Measurements from ENCODE around the gene DLG2. TPM values are rescaled to one million over a fixed set of nuclear protein-coding genes. Genes with fewer than 3 reads are reported as not detected.

DLG2 gene
- total RNA-seq, 2 donors from 2014 or later: 3.8 to 16.4 TPM

GRCh38 chr11:83583757-83584366 lies 2043.3 kb downstream of the DLG2 start:
- ATAC-seq (ENCODE audit: insufficient number of reproducible peaks, low FRiP score, low read depth): no peak

GRCh38 chr11:83574519-83574918 lies 2052.6 kb downstream of the DLG2 start:
- Histone ChIP-seq H3K9me3 (no peaks in the 10 kb centered on the region), H3K36me3 (no peaks in the 10 kb centered on the region), H3K4me1 (ENCODE audit: control insufficient read depth in 1 of 2, low read depth in 2 of 2) (no peaks in the 10 kb centered on the region), H3K27me3 (replicated peaks; ENCODE audit: insufficient read depth) (no peaks in the 10 kb centered on the region), H3K27ac (no peak overlapping the region), H3K4me3 (no peak overlapping the region)
- DNase-seq (ENCODE audit: low spot score): no peak
- TF ChIP-seq, protein P1, sequence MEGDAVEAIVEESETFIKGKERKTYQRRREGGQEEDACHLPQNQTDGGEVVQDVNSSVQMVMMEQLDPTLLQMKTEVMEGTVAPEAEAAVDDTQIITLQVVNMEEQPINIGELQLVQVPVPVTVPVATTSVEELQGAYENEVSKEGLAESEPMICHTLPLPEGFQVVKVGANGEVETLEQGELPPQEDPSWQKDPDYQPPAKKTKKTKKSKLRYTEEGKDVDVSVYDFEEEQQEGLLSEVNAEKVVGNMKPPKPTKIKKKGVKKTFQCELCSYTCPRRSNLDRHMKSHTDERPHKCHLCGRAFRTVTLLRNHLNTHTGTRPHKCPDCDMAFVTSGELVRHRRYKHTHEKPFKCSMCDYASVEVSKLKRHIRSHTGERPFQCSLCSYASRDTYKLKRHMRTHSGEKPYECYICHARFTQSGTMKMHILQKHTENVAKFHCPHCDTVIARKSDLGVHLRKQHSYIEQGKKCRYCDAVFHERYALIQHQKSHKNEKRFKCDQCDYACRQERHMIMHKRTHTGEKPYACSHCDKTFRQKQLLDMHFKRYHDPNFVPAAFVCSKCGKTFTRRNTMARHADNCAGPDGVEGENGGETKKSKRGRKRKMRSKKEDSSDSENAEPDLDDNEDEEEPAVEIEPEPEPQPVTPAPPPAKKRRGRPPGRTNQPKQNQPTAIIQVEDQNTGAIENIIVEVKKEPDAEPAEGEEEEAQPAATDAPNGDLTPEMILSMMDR (IDR thresholded peaks at IDR 0.05): no peak
- no peak for ATAC-seq (ENCODE audit: insufficient number of reproducible peaks, low FRiP score, low read depth)

More at GRCh38 chr11:83583757-83584366, 2043.3 kb downstream of the DLG2 start:
- H3K4me3 ChIP-seq: no peak overlapping the region
- no peaks in the 10 kb centered on the region for H3K4me1 ChIP-seq (ENCODE audit: control insufficient read depth in 1 of 2, low read depth in 2 of 2)
- DNase-seq (ENCODE audit: low spot score): no peak
- no peaks in the 10 kb centered on the region for H3K9me3 ChIP-seq
- H3K36me3 ChIP-seq: no peaks in the 10 kb centered on the region
- no peaks in the 10 kb centered on the region for H3K27me3 ChIP-seq (replicated peaks; ENCODE audit: insufficient read depth)
- TF ChIP-seq, protein P1 (IDR thresholded peaks at IDR 0.05): no peak
- no peak overlapping the region for H3K27ac ChIP-seq

DNA sequence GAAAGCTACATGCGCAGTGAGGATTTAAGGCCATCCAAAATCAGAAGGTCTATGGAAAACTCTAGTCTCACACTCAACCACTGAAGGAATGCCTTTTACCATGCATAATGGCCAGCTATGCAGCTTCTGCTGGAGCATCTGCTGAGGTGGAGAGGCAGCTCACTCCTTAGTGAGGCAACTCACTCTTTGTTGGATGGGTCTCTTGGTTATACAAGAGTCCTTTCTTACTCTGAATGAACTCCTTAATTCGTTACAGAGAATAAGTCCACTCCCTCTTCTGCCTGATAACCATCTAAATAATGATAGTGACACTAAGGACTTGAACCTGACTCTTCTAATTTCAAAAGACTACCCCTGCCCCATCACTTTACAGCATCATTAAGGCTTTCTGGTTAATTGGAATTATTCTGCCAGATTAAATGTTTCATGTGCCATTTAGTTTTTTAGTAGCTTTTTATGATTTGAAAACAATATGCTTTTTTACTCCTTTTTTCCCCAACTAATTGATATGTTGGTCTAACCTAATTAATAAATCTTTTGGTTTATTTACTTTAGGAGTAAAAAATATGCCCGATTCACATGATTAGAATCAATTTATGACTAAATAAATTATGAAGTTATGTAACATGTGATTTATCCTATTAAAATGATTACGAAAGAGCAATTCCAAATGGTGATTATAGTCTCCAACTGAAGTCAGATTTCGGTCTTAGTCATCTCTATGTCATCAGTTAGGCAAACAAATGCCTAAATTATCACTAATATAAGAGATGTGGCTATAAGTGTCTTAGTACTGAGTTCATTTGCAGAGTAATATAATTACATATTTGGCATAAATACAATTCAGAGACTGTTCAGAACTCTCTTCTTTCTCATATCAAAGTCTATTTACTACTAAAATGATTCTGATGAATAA lies 2054.3 kb downstream of the DLG2 start:
- no peak overlapping the region for H3K27ac ChIP-seq
- ATAC-seq (ENCODE audit: insufficient number of reproducible peaks, low FRiP score, low read depth) (no peak), DNase-seq (ENCODE audit: low spot score) (no peak)
- TF ChIP-seq, protein P1 (IDR thresholded peaks at IDR 0.05): no peak
- no peaks in the 10 kb centered on the region for H3K27me3 ChIP-seq (replicated peaks; ENCODE audit: insufficient read depth)
- H3K9me3 ChIP-seq: no peaks in the 10 kb centered on the region
- no peak overlapping the region for H3K4me3 ChIP-seq
- no peaks in the 10 kb centered on the region for H3K4me1 ChIP-seq (ENCODE audit: control insufficient read depth in 1 of 2, low read depth in 2 of 2)
- no peaks in the 10 kb centered on the region for H3K36me3 ChIP-seq

GRCh38 chr11:83571302-83571701 lies 2055.8 kb downstream of the DLG2 start:
- no peaks in the 10 kb centered on the region for H3K9me3 ChIP-seq
- no peak overlapping the region for H3K27ac ChIP-seq
- ATAC-seq (ENCODE audit: insufficient number of reproducible peaks, low FRiP score, low read depth) (no peak), DNase-seq (ENCODE audit: low spot score) (no peak)
- no peak overlapping the region for H3K4me3 ChIP-seq
- no peaks in the 10 kb centered on the region for H3K36me3 ChIP-seq
- H3K4me1 ChIP-seq (ENCODE audit: control insufficient read depth in 1 of 2, low read depth in 2 of 2): no peaks in the 10 kb centered on the region
- TF ChIP-seq, protein P1 (IDR thresholded peaks at IDR 0.05): no peak
- no peaks in the 10 kb centered on the region for H3K27me3 ChIP-seq (replicated peaks; ENCODE audit: insufficient read depth)

- ATAC-seq (ENCODE audit: insufficient number of reproducible peaks, low FRiP score, low read depth): no peak
- H3K4me1 ChIP-seq (ENCODE audit: control insufficient read depth in 1 of 2, low read depth in 2 of 2): no peaks in the 10 kb centered on the region
- no peaks in the 10 kb centered on the region for H3K9me3 ChIP-seq
- H3K27ac ChIP-seq: no peak overlapping the region
- no peak for DNase-seq (ENCODE audit: low spot score)
- TF ChIP-seq, protein P1 (IDR thresholded peaks at IDR 0.05): no peak
- no peak overlapping the region for H3K4me3 ChIP-seq
- no peaks in the 10 kb centered on the region for H3K27me3 ChIP-seq (replicated peaks; ENCODE audit: insufficient read depth)
- H3K36me3 ChIP-seq: no peaks in the 10 kb centered on the region
Observed at GRCh38 chr11:83569134-83569805, 2057.9 kb downstream of the DLG2 start.

All from thoracic aorta (tissue), 2 donors.